Measurements from ENCODE around the gene USP17L18. TPM values are rescaled to one million over a fixed set of nuclear protein-coding genes. Genes with fewer than 3 reads are reported as not detected.
"Not testable (repeated sequence)": the region's sequence is repeated elsewhere in the genome, so short reads cannot be mapped to it uniquely, and the experiment has no call there.

USP17L18 gene, protein sequence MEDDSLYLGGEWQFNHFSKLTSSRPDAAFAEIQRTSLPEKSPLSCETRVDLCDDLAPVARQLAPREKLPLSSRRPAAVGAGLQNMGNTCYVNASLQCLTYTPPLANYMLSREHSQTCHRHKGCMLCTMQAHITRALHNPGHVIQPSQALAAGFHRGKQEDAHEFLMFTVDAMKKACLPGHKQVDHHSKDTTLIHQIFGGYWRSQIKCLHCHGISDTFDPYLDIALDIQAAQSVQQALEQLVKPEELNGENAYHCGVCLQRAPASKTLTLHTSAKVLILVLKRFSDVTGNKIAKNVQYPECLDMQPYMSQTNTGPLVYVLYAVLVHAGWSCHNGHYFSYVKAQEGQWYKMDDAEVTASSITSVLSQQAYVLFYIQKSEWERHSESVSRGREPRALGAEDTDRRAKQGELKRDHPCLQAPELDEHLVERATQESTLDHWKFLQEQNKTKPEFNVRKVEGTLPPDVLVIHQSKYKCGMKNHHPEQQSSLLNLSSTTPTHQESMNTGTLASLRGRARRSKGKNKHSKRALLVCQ
- total RNA-seq, result not detected

DNA sequence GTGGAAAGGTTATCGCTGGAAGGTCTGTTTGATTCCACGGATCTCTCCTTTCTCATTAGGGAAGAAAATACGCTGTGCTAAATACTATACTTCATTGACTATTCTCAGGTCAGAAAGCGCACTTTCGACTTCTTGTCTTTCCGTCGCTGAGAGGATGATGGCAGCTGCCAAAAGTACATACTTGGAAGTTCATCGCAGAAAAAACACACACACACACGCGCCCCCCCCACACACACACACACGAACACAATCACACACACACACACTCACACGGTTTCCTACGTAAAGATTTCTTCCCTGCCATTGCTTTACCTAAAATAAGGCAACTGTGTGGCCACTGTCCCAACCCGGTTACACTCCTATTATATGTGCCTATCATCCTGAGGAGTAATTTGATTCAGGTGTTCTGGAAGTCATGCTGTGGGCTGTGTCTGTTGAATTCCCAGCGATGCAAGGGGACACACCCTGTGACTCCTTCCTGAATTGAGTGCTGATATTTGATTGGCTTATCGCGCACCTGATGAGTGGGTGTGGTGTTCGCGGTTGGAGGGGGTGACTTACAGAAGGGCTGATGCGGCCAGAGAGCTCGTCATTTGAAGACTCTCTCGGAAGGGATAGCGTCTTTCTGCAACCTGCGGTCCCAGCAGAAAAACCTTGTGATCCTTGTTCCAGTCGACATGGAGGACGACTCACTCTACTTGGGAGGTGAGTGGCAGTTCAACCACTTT is at the start of gene USP17L18:
Gene USP17L18, plus strand, starts transcription at position 678 of the 728 bp plus-strand sequence. Its CDS starts 0 bp downstream, at position 678.
- TF ChIP-seq CTCF (IDR thresholded peaks at IDR 0.05; ENCODE audit: low read depth), result not testable (repeated sequence)

- TF ChIP-seq CTCF (IDR thresholded peaks at IDR 0.05; ENCODE audit: low read depth), result not testable (repeated sequence)
Observed at GRCh38 chr4:9210357-9210756, 38.1 kb upstream of the USP17L18 start, which contains the start of gene USP17L10. TSS of gene USP17L10 (plus strand) at chr4:9210657. CDS start at chr4:9210657, 0 bp downstream.

DNA sequence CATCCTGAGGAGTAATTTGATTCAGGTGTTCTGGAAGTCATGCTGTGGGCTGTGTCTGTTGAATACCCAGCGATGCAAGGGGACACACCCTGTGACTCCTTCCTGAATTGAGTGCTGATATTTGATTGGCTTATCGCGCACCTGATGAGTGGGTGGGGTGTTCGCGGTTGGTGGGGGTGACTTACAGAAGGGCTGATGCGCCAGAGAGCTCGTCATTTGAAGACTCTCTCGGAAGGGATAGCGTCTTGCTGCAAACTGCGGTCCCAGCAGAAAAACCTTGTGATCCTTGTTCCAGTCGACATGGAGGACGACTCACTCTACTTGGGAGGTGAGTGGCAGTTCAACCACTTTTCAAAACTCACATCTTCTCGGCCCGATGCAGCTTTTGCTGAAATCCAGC is 33.3 kb upstream of the USP17L18 start, which contains the start of gene USP17L11:
Gene USP17L11, plus strand, starts transcription at position 301 of the 400 bp plus-strand sequence. Its CDS starts 0 bp downstream, at position 301.
- not testable (repeated sequence) for TF ChIP-seq CTCF (IDR thresholded peaks at IDR 0.05; ENCODE audit: low read depth)

DNA sequence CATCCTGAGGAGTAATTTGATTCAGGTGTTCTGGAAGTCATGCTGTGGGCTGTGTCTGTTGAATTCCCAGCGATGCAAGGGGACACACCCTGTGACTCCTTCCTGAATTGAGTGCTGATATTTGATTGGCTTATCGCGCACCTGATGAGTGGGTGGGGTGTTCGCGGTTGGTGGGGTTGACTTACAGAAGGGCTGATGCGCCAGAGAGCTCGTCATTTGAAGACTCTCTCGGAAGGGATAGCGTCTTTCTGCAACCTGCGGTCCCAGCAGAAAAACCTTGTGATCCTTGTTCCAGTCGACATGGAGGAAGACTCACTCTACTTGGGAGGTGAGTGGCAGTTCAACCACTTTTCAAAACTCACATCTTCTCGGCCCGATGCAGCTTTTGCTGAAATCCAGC is 28.6 kb upstream of the USP17L18 start, which contains the start of gene USP17L12:
Gene USP17L12, plus strand, starts transcription at position 301 of the 400 bp plus-strand sequence. Its CDS starts 0 bp downstream, at position 301.
- not testable (repeated sequence) for TF ChIP-seq CTCF (IDR thresholded peaks at IDR 0.05; ENCODE audit: low read depth)

GRCh38 chr4:9224596-9224995 is 23.8 kb upstream of the USP17L18 start, which contains the start of gene USP17L13:
TSS of gene USP17L13 (plus strand) at chr4:9224896. CDS start at chr4:9224896, 0 bp downstream.
- not testable (repeated sequence) for TF ChIP-seq CTCF (IDR thresholded peaks at IDR 0.05; ENCODE audit: low read depth)

GRCh38 chr4:9234085-9234484 is 14.3 kb upstream of the USP17L18 start, which contains the start of gene USP17L15:
TSS of gene USP17L15 (plus strand) at chr4:9234385. CDS start at chr4:9234385, 0 bp downstream.
- not testable (repeated sequence) for TF ChIP-seq CTCF (IDR thresholded peaks at IDR 0.05; ENCODE audit: low read depth)
